ENCODE results near the gene GPI.
"Not testable (repeated sequence)": the region's sequence is repeated elsewhere in the genome, so short reads cannot be mapped to it uniquely, and the experiment has no call there.

Gene GPI

DNA sequence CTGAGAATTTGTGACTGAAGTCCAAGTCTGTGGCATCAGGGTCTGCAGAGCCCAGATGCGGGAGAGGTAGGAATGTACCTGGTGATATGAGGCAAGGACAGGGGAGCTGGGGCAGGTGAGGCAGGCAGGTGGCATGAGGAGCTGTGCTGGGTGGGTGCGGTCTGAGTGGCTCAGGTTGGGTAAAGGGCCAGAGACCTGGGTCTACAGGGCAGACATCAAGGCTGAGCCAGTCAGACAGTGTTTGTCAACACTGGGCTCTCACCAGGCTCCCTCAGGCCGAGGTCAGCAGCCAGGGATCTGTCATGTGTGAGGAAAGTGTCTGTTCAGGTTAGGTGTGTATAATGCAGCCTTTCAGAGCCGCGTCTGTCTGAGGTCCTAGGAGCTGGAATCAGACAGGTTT lies 18.6 kb downstream of the GPI start:
- H3K4me3 ChIP-seq (ENCODE audit: low read depth, low read length): no peak overlapping the region
- DNase-seq (ENCODE audit: low read depth): no peak
- TF ChIP-seq, protein P1, sequence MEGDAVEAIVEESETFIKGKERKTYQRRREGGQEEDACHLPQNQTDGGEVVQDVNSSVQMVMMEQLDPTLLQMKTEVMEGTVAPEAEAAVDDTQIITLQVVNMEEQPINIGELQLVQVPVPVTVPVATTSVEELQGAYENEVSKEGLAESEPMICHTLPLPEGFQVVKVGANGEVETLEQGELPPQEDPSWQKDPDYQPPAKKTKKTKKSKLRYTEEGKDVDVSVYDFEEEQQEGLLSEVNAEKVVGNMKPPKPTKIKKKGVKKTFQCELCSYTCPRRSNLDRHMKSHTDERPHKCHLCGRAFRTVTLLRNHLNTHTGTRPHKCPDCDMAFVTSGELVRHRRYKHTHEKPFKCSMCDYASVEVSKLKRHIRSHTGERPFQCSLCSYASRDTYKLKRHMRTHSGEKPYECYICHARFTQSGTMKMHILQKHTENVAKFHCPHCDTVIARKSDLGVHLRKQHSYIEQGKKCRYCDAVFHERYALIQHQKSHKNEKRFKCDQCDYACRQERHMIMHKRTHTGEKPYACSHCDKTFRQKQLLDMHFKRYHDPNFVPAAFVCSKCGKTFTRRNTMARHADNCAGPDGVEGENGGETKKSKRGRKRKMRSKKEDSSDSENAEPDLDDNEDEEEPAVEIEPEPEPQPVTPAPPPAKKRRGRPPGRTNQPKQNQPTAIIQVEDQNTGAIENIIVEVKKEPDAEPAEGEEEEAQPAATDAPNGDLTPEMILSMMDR (IDR thresholded peaks at IDR 0.05; ENCODE audit: insufficient read depth, low read depth, low read length, missing control alignments): no peak

DNA sequence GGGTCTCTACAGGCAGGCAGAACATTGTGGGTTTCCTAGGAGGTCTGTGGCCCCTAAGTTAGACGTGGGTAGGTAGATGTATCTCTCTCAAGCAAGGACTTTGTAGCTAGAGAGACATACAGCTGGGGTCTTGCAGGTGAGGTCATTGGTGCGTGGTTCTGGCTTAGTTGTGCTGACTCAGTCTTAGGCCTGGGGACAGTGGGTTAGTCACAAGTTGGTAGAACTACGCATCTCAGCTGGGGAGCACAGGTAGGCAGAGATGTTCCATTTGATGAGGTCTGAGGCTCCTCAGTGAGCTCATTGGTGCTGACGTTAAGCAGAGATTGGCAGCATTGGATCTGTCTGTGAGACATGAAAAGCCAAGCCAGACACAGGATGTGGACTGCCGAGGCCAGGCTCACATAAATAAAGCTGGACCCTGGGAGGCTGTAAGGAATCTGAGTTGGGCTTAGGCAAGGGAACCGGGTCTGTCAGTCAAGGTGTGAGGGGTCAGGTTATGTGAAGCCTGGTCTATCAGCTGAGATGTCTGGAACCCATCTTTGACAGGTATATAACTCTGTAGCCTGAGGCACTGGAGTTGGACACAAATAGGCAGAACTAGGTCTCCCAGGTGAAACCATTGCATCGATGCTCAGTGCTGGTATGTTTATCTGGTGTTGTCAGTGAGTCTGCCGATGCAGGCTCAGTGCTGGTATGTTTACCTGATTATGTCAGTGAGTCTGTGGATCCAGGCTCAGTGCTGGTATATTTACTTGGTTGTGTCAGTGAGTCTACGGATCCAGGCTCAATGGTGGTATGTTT lies 21.8 kb downstream of the GPI start:
- DNase-seq (ENCODE audit: low read depth): no peak
- TF ChIP-seq, protein P1 (IDR thresholded peaks at IDR 0.05; ENCODE audit: insufficient read depth, low read depth, low read length, missing control alignments): no peak
- no peak overlapping the region for H3K4me3 ChIP-seq (ENCODE audit: low read depth, low read length)

DNA sequence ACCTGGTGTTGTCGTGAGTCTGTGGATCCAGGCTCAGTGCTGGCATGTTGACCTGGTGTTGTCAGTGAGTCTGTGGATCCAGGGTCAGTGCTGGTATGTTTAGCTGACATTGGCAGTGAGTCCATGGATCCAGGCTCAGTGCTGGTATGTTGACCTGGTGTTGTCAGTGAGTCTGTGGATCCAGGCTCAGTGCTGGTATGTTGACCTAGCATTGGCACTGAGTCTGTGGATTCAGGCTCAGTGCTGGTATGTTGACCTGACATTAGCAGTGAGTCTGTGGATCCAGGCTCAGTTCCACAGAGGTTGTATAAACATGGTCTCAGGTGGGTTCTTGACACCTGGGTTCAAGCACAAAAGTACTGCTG lies 22.4 kb downstream of the GPI start:
- TF ChIP-seq, protein P1 (IDR thresholded peaks at IDR 0.05; ENCODE audit: insufficient read depth, low read depth, low read length, missing control alignments): no peak
- no peak for DNase-seq (ENCODE audit: low read depth)
- H3K4me3 ChIP-seq (ENCODE audit: low read depth, low read length): no peak overlapping the region

DNA sequence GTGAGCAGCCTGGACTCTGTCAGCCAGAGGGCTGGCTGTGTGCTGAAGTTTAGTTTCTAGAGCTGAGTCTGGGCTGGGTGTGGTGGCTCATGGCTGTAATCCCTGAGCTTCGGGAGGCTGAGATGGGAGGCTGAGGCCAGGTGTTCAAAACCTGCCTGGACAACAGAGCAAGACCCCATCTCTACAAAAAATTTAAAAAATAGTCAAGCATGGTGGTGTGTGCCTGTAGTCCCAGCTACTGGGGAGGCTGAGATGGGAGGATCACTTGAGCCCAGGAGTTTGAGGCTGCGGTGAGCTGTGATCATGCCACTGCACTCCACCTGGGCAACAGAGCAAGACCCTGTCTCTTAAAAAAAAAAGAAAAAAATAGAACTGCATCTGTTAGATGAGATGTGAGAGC lies 23.7 kb downstream of the GPI start:
- not testable (repeated sequence) for H3K4me3 ChIP-seq (ENCODE audit: low read depth, low read length); DNase-seq (ENCODE audit: low read depth)

DNA sequence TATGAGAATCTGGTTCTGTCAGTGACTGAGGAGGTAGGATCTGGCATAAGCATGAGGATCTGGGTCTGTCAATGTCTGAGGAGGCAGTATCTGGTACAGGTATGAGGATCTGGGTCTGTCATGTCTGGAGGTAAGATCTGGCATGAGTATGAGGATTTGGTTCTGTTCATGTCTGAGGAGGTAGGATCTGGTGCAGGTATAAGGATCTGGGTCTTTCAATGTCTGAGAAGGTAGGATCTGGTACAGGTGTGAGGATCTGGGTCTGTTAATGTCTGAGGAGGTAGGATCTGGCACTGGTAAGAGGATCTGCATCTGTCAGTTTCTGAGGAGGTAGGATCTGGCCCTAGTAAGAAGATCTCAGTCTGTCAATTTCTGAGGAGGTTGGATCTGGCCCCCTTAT lies 26.8 kb downstream of the GPI start:
- no peak for DNase-seq (ENCODE audit: low read depth)
- no peak overlapping the region for H3K4me3 ChIP-seq (ENCODE audit: low read depth, low read length)
- TF ChIP-seq, protein P1 (IDR thresholded peaks at IDR 0.05; ENCODE audit: insufficient read depth, low read depth, low read length, missing control alignments): no peak

GRCh38 chr19:34393031-34393430 lies 28.0 kb downstream of the GPI start:
- DNase-seq (ENCODE audit: low read depth): no peak

GRCh38 chr19:34393629-34394028 lies 28.6 kb downstream of the GPI start:
- no peak overlapping the region for H3K4me3 ChIP-seq (ENCODE audit: low read depth, low read length)
- TF ChIP-seq, protein P1 (IDR thresholded peaks at IDR 0.05; ENCODE audit: insufficient read depth, low read depth, low read length, missing control alignments): no peak
- DNase-seq (ENCODE audit: low read depth): no peak

More at GRCh38 chr19:34393031-34393430, 28.0 kb downstream of the GPI start:
- no peak overlapping the region for H3K4me3 ChIP-seq (ENCODE audit: low read depth, low read length)
- TF ChIP-seq, protein P1 (IDR thresholded peaks at IDR 0.05; ENCODE audit: insufficient read depth, low read depth, low read length, missing control alignments): no peak
